K562 (cell line): ENCODE results near the gene PAX5.

Experiments used
- ETV6 ChIP-seq, 3 experiments: fragments of 150-350 bp in 1 of 3; sonication (generic) in 1 of 3; formaldehyde crosslinking in 1 of 3; IDR thresholded peaks; 2 replicates each; pipeline versions ENCODE4 v1.6.1 to v1.8.0; 2014 to 2022; ENCODE audit warnings: borderline replicate concordance in 2 of 3, low read depth in 2 of 3, antibody characterized with exemption in 1 of 3, low read length in 1 of 3, mild to moderate bottlenecking in 1 of 3, missing genetic modification reagents in 1 of 3
- EZH2 ChIP-seq: IDR thresholded peaks from 2 replicates; pipeline ENCODE4 v1.6.1; 2012; ENCODE audit warnings: low read depth, mild to moderate bottlenecking, inconsistent platforms, low read length, borderline replicate concordance
- GATAD2A ChIP-seq: fragments of 450-650 bp; IDR thresholded peaks from 2 replicates; pipeline ENCODE4 v1.6.1; 2017
- HDAC2 ChIP-seq: fragments of 450-650 bp; IDR thresholded peaks from 2 replicates; pipeline ENCODE4 v1.6.1; 2016; ENCODE audit warnings: mild to moderate bottlenecking
- HMG20B ChIP-seq: fragments of 250-450 bp; sonication (Bioruptor Pico); IDR thresholded peaks from 2 replicates; pipeline ENCODE4 v1.5.0; 2021; ENCODE audit warnings: mild to moderate bottlenecking
- PRPF4 ChIP-seq: fragments of 200-400 bp; formaldehyde crosslinking; IDR thresholded peaks from one replicate; pipeline ENCODE4 v1.6.1; 2017; ENCODE audit warnings: low read length, low read depth, mild to moderate bottlenecking; ENCODE audit not compliant: insufficient read depth, poor library complexity, severe bottlenecking
- RUNX1 ChIP-seq: sonication (generic); IDR thresholded peaks from 2 replicates; pipeline ENCODE4 v1.6.1; 2016; ENCODE audit warnings: antibody characterized with exemption, low read depth

DNA sequence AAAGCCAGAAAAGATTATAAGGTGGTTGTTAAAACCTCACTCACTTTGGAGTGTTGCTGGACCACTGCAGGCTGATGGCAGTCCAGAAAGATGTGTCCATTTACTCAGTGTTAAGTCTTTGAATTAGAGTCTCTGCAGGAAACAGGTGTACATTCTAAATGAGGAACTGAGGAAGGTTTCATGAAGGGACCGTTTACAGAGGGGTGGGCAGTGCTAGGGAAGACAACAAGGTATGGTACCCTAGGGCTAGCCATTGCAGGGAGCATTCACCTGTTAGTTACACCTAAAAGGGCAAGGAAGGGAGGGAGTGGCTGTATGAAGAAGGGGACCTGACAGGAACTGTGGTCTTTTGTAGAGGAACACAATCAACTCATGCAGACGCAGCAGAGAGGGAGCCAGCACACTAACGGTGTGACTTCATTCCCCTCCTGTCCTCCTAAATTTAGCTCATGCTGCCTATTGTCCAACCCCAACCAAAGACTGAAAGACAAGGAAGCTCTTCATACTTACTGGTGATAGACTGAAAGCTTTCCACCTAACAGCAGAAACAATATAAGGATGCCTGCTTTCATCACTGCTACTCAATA is 32.2 kb upstream of the PAX5 start:
- TF ChIP-seq GATAD2A = no peak
- no peak for TF ChIP-seq RUNX1
- TF ChIP-seq PRPF4 = no peak
- TF ChIP-seq EZH2 = no peak
- TF ChIP-seq HDAC2 = no peak
- TF ChIP-seq HMG20B (CRISPR knock-in tag) = no peak
- TF ChIP-seq ETV6 (IDR thresholded peaks at IDR 0.05; ENCODE audit: borderline replicate concordance in 1 of 2, low read depth in 2 of 2, low read length in 1 of 2) = no peak
- no peak for TF ChIP-seq ETV6 (CRISPR knock-in tag; IDR thresholded peaks at IDR 0.05; ENCODE audit: borderline replicate concordance)
